CD4-positive, alpha-beta T cell (primary cell): ENCODE results near the gene MARCHF6. TPM values are rescaled to one million over a fixed set of nuclear protein-coding genes. Genes with fewer than 3 reads are reported as not detected.
"Not testable (repeated sequence)": the region's sequence is repeated elsewhere in the genome, so short reads cannot be mapped to it uniquely, and the experiment has no call there.

Experiments
- ATAC-seq: fragments of 200-7000 bp; cut with Tn5 transposase; one replicate; pipeline ENCODE4 v1.10.0; 2022; ENCODE audit warnings: mild to moderate bottlenecking; ENCODE audit not compliant: poor library complexity
- CTCF ChIA-PET: fragments of 350-600 bp; sonication (Branson Sonifier 250); formaldehyde crosslinking; loops from one replicate; lab custom pipeline; 2021; ENCODE audit warnings: antibody characterized with exemption, inconsistent platforms; lab: Charles Lee
- POLR2A ChIA-PET: fragments of 350-600 bp; sonication (Branson Sonifier 250); formaldehyde crosslinking; loops from one replicate; lab custom pipeline; 2021; ENCODE audit warnings: antibody characterized with exemption, inconsistent platforms; lab: Charles Lee
- DNase-seq, 14 experiments: peaks; one replicate each; pipeline ENCODE4 v3.0.0-alpha.2; 2013 to 2020; ENCODE audit warnings: mixed read lengths in 2 of 14
- H3K27ac ChIP-seq, 2 donors: one replicate each; pipeline versions ENCODE4 v1.5.1 to v1.7.0; 2013; ENCODE audit warnings: low read length in 2 of 2, low read depth in 1 of 2, mild to moderate bottlenecking in 1 of 2
- H3K27me3 ChIP-seq, 2 experiments: 1 replicate in 1 of 2; 2 replicates in 1 of 2; pipeline versions ENCODE4 v1.6.1 to v1.7.0; 2013; ENCODE audit warnings: low read length in 2 of 2, control low read depth in 1 of 2, mild to moderate bottlenecking in 1 of 2, moderate library complexity in 1 of 2; ENCODE audit not compliant: insufficient read depth in 2 of 2, control insufficient read depth in 1 of 2
- H3K36me3 ChIP-seq: one replicate; pipeline ENCODE4 v1.6.1; 2013; ENCODE audit warnings: low read length, control low read depth; ENCODE audit not compliant: insufficient read depth
- H3K4me1 ChIP-seq: one replicate; pipeline ENCODE4 v1.6.1; 2013; ENCODE audit warnings: low read length, control low read depth; ENCODE audit not compliant: insufficient read depth
- H3K4me3 ChIP-seq: one replicate; pipeline ENCODE4 v1.5.1; 2013; ENCODE audit warnings: mild to moderate bottlenecking, low read length, moderate library complexity
- H3K9me3 ChIP-seq, 2 experiments: 1 replicate in 1 of 2; 2 replicates in 1 of 2; pipeline versions ENCODE4 v1.6.1 to v1.7.0; 2013; ENCODE audit warnings: low read length in 2 of 2, mild to moderate bottlenecking in 2 of 2, control low read depth in 1 of 2, moderate library complexity in 1 of 2; ENCODE audit not compliant: control insufficient read depth in 1 of 2, insufficient read depth in 1 of 2
- H3K27ac Mint-ChIP-seq: one replicate; pipeline ENCODE4 v1.8.0; 2020; ENCODE audit warnings: mixed read lengths
- H3K27me3 Mint-ChIP-seq: one replicate; pipeline ENCODE4 v1.8.0; 2021; ENCODE audit warnings: mixed read lengths
- H3K36me3 Mint-ChIP-seq: one replicate; pipeline ENCODE4 v1.8.0; 2021; ENCODE audit warnings: low read depth, mixed read lengths
- H3K4me1 Mint-ChIP-seq: one replicate; pipeline ENCODE4 v1.8.0; 2021; ENCODE audit warnings: low read depth, mixed read lengths
- H3K4me3 Mint-ChIP-seq: one replicate; pipeline ENCODE4 v1.8.0; 2020; ENCODE audit warnings: mild to moderate bottlenecking, mixed read lengths
- H3K9me3 Mint-ChIP-seq: one replicate; pipeline ENCODE4 v1.8.0; 2020; ENCODE audit warnings: mixed read lengths
- intact Hi-C, 2 experiments: fragments of 100-400 bp; cut with DNase I in 1 of 2; cut with micrococcal nuclease in 1 of 2; formaldehyde crosslinking; loops; one replicate each; pipeline versions ENCODE4 v1.15.1 to v1.9.0; 2023 to 2025; cut with DNase I, micrococcal nuclease
- total RNA-seq, 174 experiments: library from RNA in 2 of 174; stranded (reverse) in 2 of 174; gene quantifications; one replicate each; pipeline ENCODE4 v1.2.3 and lab custom pipeline; 2021 to 2026
- TF ChIP-seq, protein P1 (sequence below): fragments of 200-600 bp; IDR thresholded peaks from one replicate; pipeline ENCODE4 v1.8.0; 2022; ENCODE audit warnings: antibody characterized with exemption, mild to moderate bottlenecking

The MARCHF6 gene
- total RNA-seq, 2 experiments from 2014 or later = 176 to 182 TPM

DNA sequence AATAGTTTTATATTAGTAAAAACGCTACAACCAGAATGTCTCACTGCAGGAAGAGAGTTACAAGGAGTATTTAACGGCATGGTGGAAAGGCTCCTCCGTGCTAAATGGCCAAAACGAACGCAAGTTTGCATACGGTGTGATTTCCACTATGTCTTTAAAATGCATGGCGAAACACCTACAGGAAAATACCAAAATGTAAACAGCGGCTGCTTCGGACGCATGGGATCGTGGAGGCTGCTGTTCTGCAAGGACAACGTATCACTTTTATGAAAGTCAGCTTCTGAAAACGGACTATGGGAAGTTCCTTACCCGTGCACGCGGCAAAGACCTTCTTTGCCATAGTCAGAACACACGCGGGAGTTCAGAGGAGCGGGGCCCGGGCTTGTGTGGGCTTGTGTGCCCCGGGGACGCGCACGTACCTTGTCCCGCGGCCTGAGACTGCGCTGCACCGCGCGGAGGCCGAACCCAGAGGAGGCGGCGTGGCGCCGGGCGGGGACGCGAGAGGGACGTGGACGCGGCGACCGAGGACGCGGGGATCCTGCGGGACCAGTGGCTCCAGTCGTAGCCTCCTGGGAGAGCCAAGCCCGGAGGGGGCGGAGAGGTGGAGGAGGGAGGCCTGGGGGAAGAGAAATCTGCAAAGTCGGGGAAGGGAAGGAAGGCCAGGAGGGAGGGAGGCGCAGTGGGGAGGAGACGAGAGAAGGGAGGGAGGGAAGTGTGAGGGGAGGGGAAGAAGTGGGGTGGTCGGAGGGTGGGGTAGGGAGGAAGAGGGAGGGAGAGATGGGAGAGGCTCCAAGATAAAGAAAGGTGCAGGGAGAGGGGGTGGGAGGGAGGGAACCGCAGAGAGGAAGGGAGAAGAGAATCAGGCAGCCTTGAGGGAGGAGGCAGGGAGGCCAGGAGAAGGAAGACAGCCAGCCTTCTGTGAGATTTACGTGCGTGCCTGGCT, 46.0 kb upstream of the MARCHF6 start, which contains the start of gene CMBL:
Gene CMBL, minus strand, starts transcription at position 697 of the 943 bp plus-strand sequence. CDS start 17,140 bp downstream, outside the sequence.
- Histone ChIP-seq H3K27ac (no peak within 1 kb of the TSS), H3K27me3 (peaks cover 11 to 18% of the 10 kb centered on the region in 2 experiments), H3K36me3 (no peaks in the 10 kb centered on the region), H3K4me1 (peaks cover 4% of the 10 kb centered on the region), H3K4me3 (peak within 1 kb of the TSS; percentile 47), H3K9me3 (no peaks in the 10 kb centered on the region)
- Mint-ChIP-seq H3K9me3 (no peaks in the 10 kb centered on the region), H3K27ac (no peak within 1 kb of the TSS), H3K4me3 (peak within 1 kb of the TSS; percentile 77), H3K27me3 (peaks cover 18% of the 10 kb centered on the region), H3K4me1 (peaks cover 6% of the 10 kb centered on the region), H3K36me3 (no peaks in the 10 kb centered on the region)
- intact Hi-C loops = no loop called here
- ChIA-PET CTCF (no interaction called here), POLR2A (interaction anchor here (0.9 kb wide), 1 partner anchor 56 kb away, joined by 3 read pairs; no protein-coding TSS in a partner anchor)
- DNase-seq (peak in 7 of 14 experiments; percentile 9 to 39 (median 23)), ATAC-seq (no peak)
- TF ChIP-seq, protein P1, sequence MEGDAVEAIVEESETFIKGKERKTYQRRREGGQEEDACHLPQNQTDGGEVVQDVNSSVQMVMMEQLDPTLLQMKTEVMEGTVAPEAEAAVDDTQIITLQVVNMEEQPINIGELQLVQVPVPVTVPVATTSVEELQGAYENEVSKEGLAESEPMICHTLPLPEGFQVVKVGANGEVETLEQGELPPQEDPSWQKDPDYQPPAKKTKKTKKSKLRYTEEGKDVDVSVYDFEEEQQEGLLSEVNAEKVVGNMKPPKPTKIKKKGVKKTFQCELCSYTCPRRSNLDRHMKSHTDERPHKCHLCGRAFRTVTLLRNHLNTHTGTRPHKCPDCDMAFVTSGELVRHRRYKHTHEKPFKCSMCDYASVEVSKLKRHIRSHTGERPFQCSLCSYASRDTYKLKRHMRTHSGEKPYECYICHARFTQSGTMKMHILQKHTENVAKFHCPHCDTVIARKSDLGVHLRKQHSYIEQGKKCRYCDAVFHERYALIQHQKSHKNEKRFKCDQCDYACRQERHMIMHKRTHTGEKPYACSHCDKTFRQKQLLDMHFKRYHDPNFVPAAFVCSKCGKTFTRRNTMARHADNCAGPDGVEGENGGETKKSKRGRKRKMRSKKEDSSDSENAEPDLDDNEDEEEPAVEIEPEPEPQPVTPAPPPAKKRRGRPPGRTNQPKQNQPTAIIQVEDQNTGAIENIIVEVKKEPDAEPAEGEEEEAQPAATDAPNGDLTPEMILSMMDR = no peak

GRCh38 chr5:10308844-10309243, 44.7 kb upstream of the MARCHF6 start:
- intact Hi-C loops = no loop called here
- CTCF ChIA-PET = no interaction called here

DNA sequence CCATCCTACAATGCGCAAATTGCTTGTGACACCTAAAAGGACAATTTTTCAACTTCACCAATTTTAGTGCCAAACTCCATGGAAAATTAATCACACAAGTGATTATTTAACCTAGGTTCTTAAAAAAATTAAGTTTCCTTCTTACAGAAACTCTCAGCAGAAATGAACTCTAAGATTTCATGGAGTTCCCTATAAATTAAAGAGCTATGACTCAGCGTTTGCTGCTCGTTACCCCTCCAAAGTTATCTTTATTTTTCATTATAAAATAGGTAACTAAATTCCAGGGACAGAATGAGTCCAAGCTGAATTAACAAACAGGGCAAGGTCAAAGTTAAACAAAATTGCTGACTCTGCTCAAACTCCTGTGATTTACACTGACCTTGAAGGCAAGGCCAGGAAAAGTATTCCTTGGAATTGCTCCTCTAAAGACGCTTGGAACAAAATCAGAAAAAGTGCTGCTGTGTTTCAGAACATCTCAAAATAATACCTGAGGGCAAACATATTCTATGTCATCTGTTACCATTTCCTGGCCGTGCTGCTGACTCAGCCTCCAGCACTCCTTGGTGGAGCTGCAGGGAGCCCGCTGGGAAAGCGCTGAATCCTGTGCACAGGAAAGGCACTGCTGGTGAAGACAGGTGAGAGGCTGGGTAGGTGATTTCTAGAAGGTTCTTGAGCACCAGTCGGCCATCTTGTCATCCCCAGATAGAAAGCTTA, 43.3 kb upstream of the MARCHF6 start:
- no peaks in the 10 kb centered on the region for H3K9me3 Mint-ChIP-seq
- Histone ChIP-seq H3K4me3 (no peak overlapping the region), H3K27me3 (peaks cover 11 to 18% of the 10 kb centered on the region in 2 experiments), H3K27ac (no peak overlapping the region), H3K36me3 (no peaks in the 10 kb centered on the region), H3K4me1 (peaks cover 4% of the 10 kb centered on the region), H3K9me3 (no peaks in the 10 kb centered on the region)
- H3K4me3 Mint-ChIP-seq = no peak overlapping the region
- H3K36me3 Mint-ChIP-seq = no peaks in the 10 kb centered on the region
- H3K27me3 Mint-ChIP-seq = peaks cover 18% of the 10 kb centered on the region
- ATAC-seq (no peak), DNase-seq (no peak)
- H3K27ac Mint-ChIP-seq = no peak overlapping the region
- CTCF ChIA-PET = no interaction called here
- POLR2A ChIA-PET = no interaction called here
- TF ChIP-seq, protein P1 = no peak
- intact Hi-C loops = no loop called here
- peaks cover 6% of the 10 kb centered on the region for H3K4me1 Mint-ChIP-seq

More at GRCh38 chr5:10308844-10309243, 44.7 kb upstream of the MARCHF6 start:
- TF ChIP-seq, protein P1 = no peak
- Histone ChIP-seq H3K4me3 (no peak overlapping the region), H3K27me3 (peaks cover 11 to 18% of the 10 kb centered on the region in 2 experiments), H3K36me3 (no peaks in the 10 kb centered on the region), H3K4me1 (peaks cover 4% of the 10 kb centered on the region), H3K9me3 (no peaks in the 10 kb centered on the region), H3K27ac (no peak overlapping the region)
- Mint-ChIP-seq H3K27ac (no peak overlapping the region), H3K27me3 (peaks cover 18% of the 10 kb centered on the region), H3K9me3 (no peaks in the 10 kb centered on the region), H3K4me1 (peaks cover 6% of the 10 kb centered on the region), H3K4me3 (peak overlapping the region; percentile 35), H3K36me3 (no peaks in the 10 kb centered on the region)
- POLR2A ChIA-PET = no interaction called here
- ATAC-seq (no peak), DNase-seq (no peak)

- ATAC-seq, intact Hi-C loops: not testable (repeated sequence)
Measured at GRCh38 chr5:10310835-10311570, 42.5 kb upstream of the MARCHF6 start.

More at GRCh38 chr5:10310835-10311570, 42.5 kb upstream of the MARCHF6 start:
- H3K4me1 ChIP-seq, POLR2A ChIA-PET, H3K27ac Mint-ChIP-seq, H3K4me3 ChIP-seq, H3K4me1 Mint-ChIP-seq, H3K4me3 Mint-ChIP-seq, H3K9me3 ChIP-seq, H3K36me3 ChIP-seq, DNase-seq, H3K36me3 Mint-ChIP-seq, H3K9me3 Mint-ChIP-seq, CTCF ChIA-PET, H3K27ac ChIP-seq: not testable (repeated sequence)
- peaks cover 11 to 18% of the 10 kb centered on the region in 2 experiments for H3K27me3 ChIP-seq
- H3K27me3 Mint-ChIP-seq = peaks cover 16% of the 10 kb centered on the region
